ENCODE results near the gene KDM5C. TPM values are rescaled to one million over a fixed set of nuclear protein-coding genes. Genes with fewer than 3 reads are reported as not detected.
A peak's percentile ranks its signal among the peaks of the same experiment; 100 is the strongest.

The KDM5C gene
- total and polyA plus RNA-seq, 9 of the 15 experiments (the other 6 are each of a cell fraction or from before 2014, with no cell fraction given): 0.62 to 136 (median 52.4) TPM

DNA sequence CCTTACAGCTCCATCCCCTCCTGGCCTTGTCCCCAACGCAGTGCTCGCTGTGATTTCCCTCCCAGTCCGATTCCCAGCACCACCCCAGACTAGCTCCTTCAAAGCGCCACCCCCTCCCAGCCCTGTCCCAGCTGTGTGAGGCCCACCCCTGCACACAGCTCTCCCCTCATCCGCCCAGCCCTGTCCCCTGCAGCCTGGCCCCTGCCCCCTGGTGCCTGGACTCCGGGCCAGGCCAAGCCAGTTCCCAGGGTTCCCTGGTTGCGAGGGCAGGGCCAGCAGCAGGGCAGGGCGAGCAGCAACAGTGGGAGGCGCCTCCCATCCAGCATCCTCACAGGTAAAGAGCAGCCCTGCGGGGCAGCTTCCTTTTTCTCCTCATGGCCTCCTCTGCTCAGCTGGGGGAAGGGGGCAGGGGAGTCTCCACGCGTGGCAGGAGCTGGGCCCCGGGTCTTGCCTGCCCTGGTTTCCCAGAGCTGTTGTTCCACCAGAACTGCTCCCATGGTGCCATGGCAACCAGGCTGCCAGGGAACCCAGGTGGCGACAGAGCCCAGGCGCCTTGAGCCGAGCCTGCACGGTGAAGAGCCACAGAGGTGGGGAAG, 31.5 kb upstream of the KDM5C start:
- peak overlapping the region; percentile 49 for H3K4me3 ChIP-seq
- peaks cover 36 to 49% of the 10 kb centered on the region in 2 experiments; a peak in 4 of 5 replicates for H3K4me1 ChIP-seq (replicated peaks in 1 of 2; ENCODE audit: control insufficient read depth in 2 of 2, insufficient read depth in 2 of 2, low read length in 2 of 2)
- H3K4me2 ChIP-seq (ENCODE audit: insufficient read depth, low read length): peak overlapping the region; percentile 74
- ATAC-seq (peak; percentile 53), DNase-seq (ENCODE audit: extremely low read depth in 1 of 4, low spot score in 3 of 4) (peak; percentile 39 to 52 (median 41)), FAIRE-seq (no peak)
- H3K79me2 ChIP-seq (ENCODE audit: control insufficient read depth, insufficient read depth, low read length): peaks cover 48% of the 10 kb centered on the region
- no peaks in the 10 kb centered on the region for H3K27me3 ChIP-seq (ENCODE audit: control insufficient read depth in 2 of 2, insufficient read depth in 2 of 2, low read length in 2 of 2)
- BruUV-seq (replicated peaks): no TSS peak
- intact Hi-C loops (cut with micrococcal nuclease) (no loop called here), in situ Hi-C loops (cut with MboI) (no loop called here)
- POLR2A ChIA-PET: interaction anchor here (0.9 kb wide), 1 partner anchor 15 kb away, joined by 3 read pairs; no protein-coding TSS in a partner anchor
- WGBS (ENCODE audit: insufficient coverage, low coverage, missing lambda C conversion rate): 26% methylated on average over 8 of the region's 17 CpGs
- H2AFZ ChIP-seq (ENCODE audit: low read depth, low read length): no peak overlapping the region
- CTCF ChIA-PET (ENCODE audit: low intra/inter-chr PET ratio): no interaction called here
- H3K9ac ChIP-seq (ENCODE audit: insufficient read depth in 1 of 2, low read depth in 2 of 2, low read length in 2 of 2): peak overlapping the region; percentile 25 to 85; a peak in 3 of 4 replicates
- H4K20me1 ChIP-seq (replicated peaks; ENCODE audit: control insufficient read depth, insufficient read depth, low read length): no peaks in the 10 kb centered on the region
- no peaks in the 10 kb centered on the region for H3K9me1 ChIP-seq (ENCODE audit: control insufficient read depth, insufficient read depth, low read length)
- H3K36me3 ChIP-seq (ENCODE audit: control insufficient read depth, insufficient read depth, low read length): peaks cover 13% of the 10 kb centered on the region; the same call in 2 of the 3 replicates
- H3K27ac ChIP-seq (ENCODE audit: extremely low read depth, low read depth, low read length): peak overlapping the region; percentile 85
- 0 out of 2 replicates have a peak, but pooled peaks cover 3% of the 10 kb centered on the region for H3K9me3 ChIP-seq (replicated peaks; ENCODE audit: control insufficient read depth, insufficient read depth, low read depth, low read length)
- no peak for TF ChIP-seq MTA2 (IDR thresholded peaks at IDR 0.05; ENCODE audit: low read depth)
- no peak for TF ChIP-seq ZNF324 (CRISPR knock-in tag; IDR thresholded peaks at IDR 0.05)
- peak; percentile 53; the same call in 1 of the 2 replicates for TF ChIP-seq RBFOX2 (IDR thresholded peaks at IDR 0.05; ENCODE audit: low read depth, low read length)
- peak in 1 of 2 experiments; percentile 10; a peak in 1 of 4 replicates for TF ChIP-seq HDAC1 (IDR thresholded peaks at IDR 0.05)
- no peak for TF ChIP-seq GABPB1 (CRISPR knock-in tag; IDR thresholded peaks at IDR 0.05)
- TF ChIP-seq, protein P1, sequence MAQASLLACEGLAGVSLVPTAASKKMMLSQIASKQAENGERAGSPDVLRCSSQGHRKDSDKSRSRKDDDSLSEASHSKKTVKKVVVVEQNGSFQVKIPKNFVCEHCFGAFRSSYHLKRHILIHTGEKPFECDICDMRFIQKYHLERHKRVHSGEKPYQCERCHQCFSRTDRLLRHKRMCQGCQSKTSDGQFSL (CRISPR knock-in tag; IDR thresholded peaks at IDR 0.05): no peak
- TF ChIP-seq, protein P1 (tag; IDR thresholded peaks at IDR 0.05): no peak
- TF ChIP-seq, protein P2, sequence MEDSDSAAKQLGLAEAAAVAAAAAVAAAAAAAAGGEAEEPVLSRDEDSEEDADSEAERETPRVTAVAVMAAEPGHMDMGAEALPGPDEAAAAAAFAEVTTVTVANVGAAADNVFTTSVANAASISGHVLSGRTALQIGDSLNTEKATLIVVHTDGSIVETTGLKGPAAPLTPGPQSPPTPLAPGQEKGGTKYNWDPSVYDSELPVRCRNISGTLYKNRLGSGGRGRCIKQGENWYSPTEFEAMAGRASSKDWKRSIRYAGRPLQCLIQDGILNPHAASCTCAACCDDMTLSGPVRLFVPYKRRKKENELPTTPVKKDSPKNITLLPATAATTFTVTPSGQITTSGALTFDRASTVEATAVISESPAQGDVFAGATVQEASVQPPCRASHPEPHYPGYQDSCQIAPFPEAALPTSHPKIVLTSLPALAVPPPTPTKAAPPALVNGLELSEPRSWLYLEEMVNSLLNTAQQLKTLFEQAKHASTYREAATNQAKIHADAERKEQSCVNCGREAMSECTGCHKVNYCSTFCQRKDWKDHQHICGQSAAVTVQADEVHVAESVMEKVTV (CRISPR knock-in tag; IDR thresholded peaks at IDR 0.05): no peak
- no peak for TF ChIP-seq ATF1 (CRISPR knock-in tag; IDR thresholded peaks at IDR 0.05)
- TF ChIP-seq ATF1 (tag; IDR thresholded peaks at IDR 0.05): no peak
- TF ChIP-seq, protein P3, sequence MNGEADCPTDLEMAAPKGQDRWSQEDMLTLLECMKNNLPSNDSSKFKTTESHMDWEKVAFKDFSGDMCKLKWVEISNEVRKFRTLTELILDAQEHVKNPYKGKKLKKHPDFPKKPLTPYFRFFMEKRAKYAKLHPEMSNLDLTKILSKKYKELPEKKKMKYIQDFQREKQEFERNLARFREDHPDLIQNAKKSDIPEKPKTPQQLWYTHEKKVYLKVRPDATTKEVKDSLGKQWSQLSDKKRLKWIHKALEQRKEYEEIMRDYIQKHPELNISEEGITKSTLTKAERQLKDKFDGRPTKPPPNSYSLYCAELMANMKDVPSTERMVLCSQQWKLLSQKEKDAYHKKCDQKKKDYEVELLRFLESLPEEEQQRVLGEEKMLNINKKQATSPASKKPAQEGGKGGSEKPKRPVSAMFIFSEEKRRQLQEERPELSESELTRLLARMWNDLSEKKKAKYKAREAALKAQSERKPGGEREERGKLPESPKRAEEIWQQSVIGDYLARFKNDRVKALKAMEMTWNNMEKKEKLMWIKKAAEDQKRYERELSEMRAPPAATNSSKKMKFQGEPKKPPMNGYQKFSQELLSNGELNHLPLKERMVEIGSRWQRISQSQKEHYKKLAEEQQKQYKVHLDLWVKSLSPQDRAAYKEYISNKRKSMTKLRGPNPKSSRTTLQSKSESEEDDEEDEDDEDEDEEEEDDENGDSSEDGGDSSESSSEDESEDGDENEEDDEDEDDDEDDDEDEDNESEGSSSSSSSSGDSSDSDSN (IDR thresholded peaks at IDR 0.05; ENCODE audit: borderline replicate concordance in 1 of 2, low read depth in 2 of 2, low read length in 2 of 2): no peak
- no peak for TF ChIP-seq PML (IDR thresholded peaks at IDR 0.05; ENCODE audit: low read length)
- no peak for TF ChIP-seq SMAD3 (CRISPR knock-in tag; conservative IDR thresholded peaks at IDR 0.05)
- TF ChIP-seq TCF3 (CRISPR knock-in tag; IDR thresholded peaks at IDR 0.05): no peak
- TF ChIP-seq, protein P4, sequence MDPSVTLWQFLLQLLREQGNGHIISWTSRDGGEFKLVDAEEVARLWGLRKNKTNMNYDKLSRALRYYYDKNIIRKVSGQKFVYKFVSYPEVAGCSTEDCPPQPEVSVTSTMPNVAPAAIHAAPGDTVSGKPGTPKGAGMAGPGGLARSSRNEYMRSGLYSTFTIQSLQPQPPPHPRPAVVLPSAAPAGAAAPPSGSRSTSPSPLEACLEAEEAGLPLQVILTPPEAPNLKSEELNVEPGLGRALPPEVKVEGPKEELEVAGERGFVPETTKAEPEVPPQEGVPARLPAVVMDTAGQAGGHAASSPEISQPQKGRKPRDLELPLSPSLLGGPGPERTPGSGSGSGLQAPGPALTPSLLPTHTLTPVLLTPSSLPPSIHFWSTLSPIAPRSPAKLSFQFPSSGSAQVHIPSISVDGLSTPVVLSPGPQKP (CRISPR knock-in tag; IDR thresholded peaks at IDR 0.05): no peak
- TF ChIP-seq NCOA2 (IDR thresholded peaks at IDR 0.05; ENCODE audit: partially characterized antibody in 2 of 2): no peak
